PC-9 (cell line): ENCODE results near the gene CDYL2. TPM values are rescaled to one million over a fixed set of nuclear protein-coding genes. Genes with fewer than 3 reads are reported as not detected.

Experiments
- BruUV-seq: library from RNA; stranded (reverse); fragments of 400-500 nt; replicated peaks from 2 replicates; lab custom pipeline; 2021; lab: Mats Ljungman, UMichigan
- CTCF ChIA-PET: fragments of 300-600 bp; sonication (Branson Sonifier 250); formaldehyde crosslinking; loops from one replicate; lab custom pipeline; 2022; ENCODE audit warnings: antibody characterized with exemption; lab: Charles Lee
- POLR2A ChIA-PET: fragments of 300-600 bp; sonication (Branson Sonifier 250); formaldehyde crosslinking; loops from one replicate; lab custom pipeline; 2022; ENCODE audit warnings: antibody characterized with exemption; ENCODE audit not compliant: unreplicated experiment; lab: Charles Lee
- DNase-seq, 2 experiments: peaks; one replicate each; pipeline versions ENCODE4 v3.0.0 to v3.0.0-alpha.2; 2015 to 2022; ENCODE audit warnings: mixed read lengths in 1 of 2
- H2AFZ ChIP-seq: fragments of 200-600 bp; sonication (generic); 2 replicates; pipeline ENCODE4 v1.8.1; 2017; ENCODE audit warnings: antibody characterized with exemption
- H3F3A ChIP-seq: fragments of 200-600 bp; sonication (generic); 2 replicates; pipeline ENCODE4 v1.8.1; 2017; ENCODE audit warnings: antibody characterized with exemption, mild to moderate bottlenecking, low read depth; ENCODE audit not compliant: insufficient read depth
- H3K27ac ChIP-seq: fragments of 200-600 bp; sonication (generic); 2 replicates; pipeline ENCODE4 v1.6.1; 2016; ENCODE audit warnings: mixed run types
- H3K27me3 ChIP-seq: fragments of 200-600 bp; sonication (generic); 2 replicates; pipeline ENCODE4 v1.6.1; 2016; ENCODE audit warnings: low read depth, mixed run types; ENCODE audit not compliant: insufficient read depth
- H3K36me3 ChIP-seq: fragments of 200-600 bp; sonication (generic); 2 replicates; pipeline ENCODE4 v1.6.1; 2016; ENCODE audit warnings: low read depth, mixed run types
- H3K4me1 ChIP-seq: fragments of 200-600 bp; sonication (generic); replicated peaks from 2 replicates; pipeline ENCODE4 v1.6.1; 2016; ENCODE audit warnings: mixed run types; ENCODE audit not compliant: insufficient read depth
- H3K4me2 ChIP-seq: fragments of 200-600 bp; sonication (generic); 2 replicates; pipeline ENCODE4 v1.6.1; 2017; ENCODE audit warnings: mixed run types
- H3K4me3 ChIP-seq: fragments of 200-600 bp; sonication (generic); 2 replicates; pipeline ENCODE4 v1.6.1; 2016; ENCODE audit warnings: mixed run types
- H3K79me2 ChIP-seq: fragments of 200-600 bp; sonication (generic); 2 replicates; pipeline ENCODE4 v1.6.1; 2017; ENCODE audit warnings: low read depth, mixed run types
- H3K9me2 ChIP-seq: fragments of 200-600 bp; sonication (generic); 2 replicates; pipeline ENCODE4 v1.8.1; 2017; ENCODE audit warnings: mild to moderate bottlenecking; ENCODE audit not compliant: insufficient read depth
- H3K9me3 ChIP-seq: fragments of 200-600 bp; sonication (generic); 2 replicates; pipeline ENCODE4 v1.8.1; 2016; ENCODE audit warnings: low read depth; ENCODE audit not compliant: insufficient read depth
- H4K20me1 ChIP-seq: fragments of 200-600 bp; sonication (generic); 2 replicates; pipeline ENCODE4 v1.8.1; 2017; ENCODE audit not compliant: insufficient read depth
- CTCF ChIP-seq: fragments of 200-600 bp; sonication (generic); conservative IDR thresholded peaks from 2 replicates; pipeline ENCODE4 v1.6.1; 2017; ENCODE audit warnings: mixed run types, antibody characterized with exemption, mild to moderate bottlenecking, moderate library complexity
- EZH2 ChIP-seq: fragments of 200-600 bp; sonication (generic); IDR thresholded peaks from 2 replicates; pipeline ENCODE4 v1.8.0; 2017; ENCODE audit warnings: antibody characterized with exemption, low read depth
- intact Hi-C: fragments of 100-400 bp; cut with micrococcal nuclease; formaldehyde crosslinking; loops from one replicate; pipeline ENCODE4 v1.10.0; 2022; ENCODE audit not compliant: unreplicated experiment
- total RNA-seq: library from RNA; stranded (reverse); gene quantifications from 2 replicates; pipeline ENCODE4 v1.2.3, GENCODE V29; 2021

The CDYL2 gene
- total RNA-seq, 1 experiment from 2014 or later = 3.3 TPM

DNA sequence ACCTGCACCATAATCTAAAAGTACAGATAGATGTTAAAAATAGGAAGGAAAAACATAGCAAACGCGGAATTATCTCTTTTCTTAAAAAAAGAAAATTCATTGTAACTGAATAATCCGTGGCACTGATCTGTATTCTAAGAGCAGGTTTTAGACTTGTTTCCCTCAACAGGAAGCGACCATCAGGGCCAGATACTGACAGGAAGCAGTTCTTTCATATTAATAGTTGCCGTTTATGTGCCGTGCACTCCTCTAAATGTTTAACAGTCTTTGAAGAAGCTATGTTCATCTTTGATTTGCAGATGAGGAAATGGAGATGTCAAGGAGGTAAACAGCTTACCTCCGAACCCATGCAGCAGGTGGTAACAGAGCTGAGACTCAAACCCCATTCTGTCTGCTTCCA is 240.0 kb downstream of the CDYL2 start:
- Histone ChIP-seq H3K9me3 (no peaks in the 10 kb centered on the region), H3K4me2 (no peak overlapping the region)
- POLR2A ChIA-PET = no interaction called here

DNA sequence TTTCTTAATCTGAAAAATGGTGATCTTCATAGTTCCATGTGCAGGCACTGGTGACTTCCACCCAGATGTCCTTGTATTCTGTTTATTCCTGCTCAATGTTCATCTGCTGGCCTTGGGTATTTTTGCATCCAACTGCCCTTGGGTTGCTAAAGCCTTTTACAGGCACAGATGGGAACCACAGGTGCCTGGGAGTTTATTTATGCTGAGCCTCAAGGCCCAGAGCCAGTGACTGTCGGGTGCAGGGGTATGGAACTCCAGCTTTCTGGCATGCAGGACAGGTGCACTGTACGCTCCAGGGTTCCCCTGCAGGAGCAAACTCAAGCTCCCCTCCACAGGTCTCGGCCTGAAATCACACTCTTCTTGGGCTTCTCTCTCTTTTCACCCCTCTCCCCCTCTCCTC is 241.3 kb downstream of the CDYL2 start:
- Histone ChIP-seq H3K4me1 (no peaks in the 10 kb centered on the region), H3K4me2 (no peak overlapping the region), H3K79me2 (no peaks in the 10 kb centered on the region), H3F3A (no peaks in the 10 kb centered on the region), H2AFZ (no peak overlapping the region), H3K4me3 (no peak overlapping the region), H3K9me3 (no peaks in the 10 kb centered on the region), H3K27ac (no peak overlapping the region), H3K9me2 (no peaks in the 10 kb centered on the region), H4K20me1 (no peaks in the 10 kb centered on the region), H3K36me3 (no peaks in the 10 kb centered on the region), H3K27me3 (peaks cover 31% of the 10 kb centered on the region)
- no peak for TF ChIP-seq EZH2
- TF ChIP-seq CTCF = no peak
- no peak for DNase-seq
- no TSS peak for BruUV-seq
- intact Hi-C loops = no loop called here
- CTCF ChIA-PET = no interaction called here
- POLR2A ChIA-PET = no interaction called here

More for the DNA sequence above, 240.0 kb downstream of the CDYL2 start:
- no peaks in the 10 kb centered on the region for H3K36me3 ChIP-seq
- no peaks in the 10 kb centered on the region for H4K20me1 ChIP-seq
- no peaks in the 10 kb centered on the region for H3K9me2 ChIP-seq
- H3K27me3 ChIP-seq = peaks cover 28% of the 10 kb centered on the region
- H3K27ac ChIP-seq = no peak overlapping the region
- DNase-seq = no peak
- no peaks in the 10 kb centered on the region for H3F3A ChIP-seq
- no peak overlapping the region for H3K4me3 ChIP-seq
- no peak for TF ChIP-seq EZH2
- no peak for TF ChIP-seq CTCF
- H2AFZ ChIP-seq = no peak overlapping the region
- CTCF ChIA-PET = no interaction called here
- intact Hi-C loops = no loop called here
- no peaks in the 10 kb centered on the region for H3K79me2 ChIP-seq
- no peaks in the 10 kb centered on the region for H3K4me1 ChIP-seq
- no TSS peak for BruUV-seq

DNA sequence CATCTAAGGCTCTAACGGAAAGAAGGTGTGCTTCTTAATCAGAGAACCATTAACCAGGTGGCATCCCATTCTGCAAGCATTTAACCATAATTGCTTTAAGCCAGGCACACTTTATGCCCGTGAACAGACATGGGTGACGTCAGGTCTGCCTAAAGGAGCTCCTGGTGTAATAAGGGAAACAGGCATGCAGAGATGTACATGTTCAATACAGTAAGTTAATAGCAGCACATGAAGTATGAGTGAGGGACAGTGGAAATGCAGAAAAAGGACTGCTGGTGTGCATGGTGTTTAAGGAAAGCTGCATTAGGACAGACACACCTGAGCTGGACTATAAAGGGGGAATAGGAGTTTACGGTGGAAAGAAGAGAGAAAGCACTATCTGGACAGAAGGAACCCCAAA is 245.0 kb downstream of the CDYL2 start:
- intact Hi-C loops = no loop called here
- Histone ChIP-seq H3K27me3 (peaks cover 34% of the 10 kb centered on the region), H3K9me3 (no peaks in the 10 kb centered on the region), H3K79me2 (no peaks in the 10 kb centered on the region), H3K4me3 (no peak overlapping the region), H3F3A (no peaks in the 10 kb centered on the region), H2AFZ (no peak overlapping the region), H3K4me2 (no peak overlapping the region), H3K27ac (no peak overlapping the region), H3K9me2 (no peaks in the 10 kb centered on the region), H4K20me1 (no peaks in the 10 kb centered on the region), H3K4me1 (no peaks in the 10 kb centered on the region), H3K36me3 (no peaks in the 10 kb centered on the region)
- CTCF ChIA-PET = no interaction called here
- TF ChIP-seq EZH2 = no peak
- no peak for TF ChIP-seq CTCF
- POLR2A ChIA-PET = no interaction called here
- no TSS peak for BruUV-seq
- no peak for DNase-seq
